ENCODE results near the gene MYCN. TPM values are rescaled to one million over a fixed set of nuclear protein-coding genes. Genes with fewer than 3 reads are reported as not detected.
"Not testable (repeated sequence)": the region's sequence is repeated elsewhere in the genome, so short reads cannot be mapped to it uniquely, and the experiment has no call there.

MYCN gene
- total RNA-seq, 2 experiments from 2014 or later: 0.16 to 0.22 TPM

DNA sequence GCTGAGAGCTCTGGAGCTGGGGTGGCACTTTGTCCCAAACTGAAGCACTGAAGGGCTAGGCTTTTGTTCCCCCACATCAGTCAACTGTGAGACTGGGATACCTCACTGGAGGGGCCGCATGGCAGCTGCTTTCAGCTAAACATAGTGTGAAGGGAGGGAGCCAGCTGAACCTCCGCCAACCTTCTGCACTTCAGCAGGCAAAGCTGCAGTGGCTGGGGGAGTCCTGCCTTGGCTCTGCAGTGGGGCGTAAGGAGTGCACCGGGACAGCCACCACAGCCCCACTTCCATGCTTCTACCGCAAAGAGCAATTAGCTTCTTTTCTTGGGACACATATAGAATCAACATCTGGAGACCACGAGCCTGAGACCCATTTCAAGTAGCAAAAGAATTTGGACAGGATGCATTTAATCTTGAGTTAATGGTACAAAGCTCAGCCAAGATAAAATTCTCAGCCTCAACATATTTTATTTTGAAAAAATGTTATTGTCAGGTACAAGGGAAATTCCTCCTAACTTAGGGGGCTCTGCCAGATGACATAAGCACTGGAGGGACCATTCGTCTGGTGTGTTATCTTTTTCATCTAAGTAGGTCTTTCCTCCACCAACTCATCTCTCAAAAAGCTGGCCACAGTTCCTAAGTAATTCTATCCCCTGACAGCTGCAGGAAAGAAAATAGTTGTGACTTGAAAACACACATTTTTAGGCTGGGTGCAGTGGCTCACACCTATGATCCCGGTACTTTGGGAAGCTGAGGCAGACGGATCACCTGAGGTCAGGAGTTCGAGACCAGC, 25.6 kb upstream of the MYCN start:
- ChIA-PET CTCF (no interaction called here), POLR2A (no interaction called here)
- H3K36me3 Mint-ChIP-seq (ENCODE audit: low read depth): no peaks in the 10 kb centered on the region
- H3K27ac Mint-ChIP-seq: no peak overlapping the region
- H3K4me1 Mint-ChIP-seq (ENCODE audit: low read depth): no peaks in the 10 kb centered on the region
- H3K9me3 Mint-ChIP-seq: no peaks in the 10 kb centered on the region
- no peak for DNase-seq
- TF ChIP-seq, protein P1, sequence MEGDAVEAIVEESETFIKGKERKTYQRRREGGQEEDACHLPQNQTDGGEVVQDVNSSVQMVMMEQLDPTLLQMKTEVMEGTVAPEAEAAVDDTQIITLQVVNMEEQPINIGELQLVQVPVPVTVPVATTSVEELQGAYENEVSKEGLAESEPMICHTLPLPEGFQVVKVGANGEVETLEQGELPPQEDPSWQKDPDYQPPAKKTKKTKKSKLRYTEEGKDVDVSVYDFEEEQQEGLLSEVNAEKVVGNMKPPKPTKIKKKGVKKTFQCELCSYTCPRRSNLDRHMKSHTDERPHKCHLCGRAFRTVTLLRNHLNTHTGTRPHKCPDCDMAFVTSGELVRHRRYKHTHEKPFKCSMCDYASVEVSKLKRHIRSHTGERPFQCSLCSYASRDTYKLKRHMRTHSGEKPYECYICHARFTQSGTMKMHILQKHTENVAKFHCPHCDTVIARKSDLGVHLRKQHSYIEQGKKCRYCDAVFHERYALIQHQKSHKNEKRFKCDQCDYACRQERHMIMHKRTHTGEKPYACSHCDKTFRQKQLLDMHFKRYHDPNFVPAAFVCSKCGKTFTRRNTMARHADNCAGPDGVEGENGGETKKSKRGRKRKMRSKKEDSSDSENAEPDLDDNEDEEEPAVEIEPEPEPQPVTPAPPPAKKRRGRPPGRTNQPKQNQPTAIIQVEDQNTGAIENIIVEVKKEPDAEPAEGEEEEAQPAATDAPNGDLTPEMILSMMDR (IDR thresholded peaks at IDR 0.05): no peak
- H3K27me3 Mint-ChIP-seq: no peaks in the 10 kb centered on the region
- no peak overlapping the region for H3K4me3 Mint-ChIP-seq
- intact Hi-C loops (cut with micrococcal nuclease): no loop called here
- no peak for ATAC-seq

DNA sequence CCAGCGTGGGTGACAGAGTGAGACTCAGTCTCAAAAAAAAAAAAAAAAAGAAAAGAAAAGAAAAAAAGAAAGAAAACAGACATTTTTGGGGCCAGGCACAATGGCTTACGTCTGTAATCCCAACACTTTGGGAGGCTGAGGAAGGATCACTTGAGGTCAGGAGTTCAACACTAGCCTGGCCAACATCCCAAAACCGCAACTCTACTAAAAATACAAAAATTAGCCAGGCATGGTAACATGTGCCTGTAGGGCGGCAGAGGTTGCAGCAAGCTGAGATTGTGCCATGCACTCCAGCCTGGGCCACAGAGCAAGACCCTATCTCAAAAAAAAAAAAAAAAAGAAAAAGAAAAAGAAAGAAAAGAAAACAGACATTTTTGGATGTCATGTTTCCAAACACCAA, 24.8 kb upstream of the MYCN start:
- H3K36me3 Mint-ChIP-seq (ENCODE audit: low read depth); H3K27me3 Mint-ChIP-seq; DNase-seq; H3K4me1 Mint-ChIP-seq (ENCODE audit: low read depth); H3K27ac Mint-ChIP-seq; CTCF ChIA-PET; POLR2A ChIA-PET; H3K4me3 Mint-ChIP-seq; intact Hi-C loops (cut with micrococcal nuclease); H3K9me3 Mint-ChIP-seq; ATAC-seq: not testable (repeated sequence)

- ATAC-seq: no peak
- Mint-ChIP-seq H3K4me1 (ENCODE audit: low read depth) (no peaks in the 10 kb centered on the region), H3K9me3 (no peaks in the 10 kb centered on the region), H3K27me3 (no peaks in the 10 kb centered on the region), H3K36me3 (ENCODE audit: low read depth) (no peaks in the 10 kb centered on the region), H3K27ac (no peak overlapping the region), H3K4me3 (no peak overlapping the region)
- intact Hi-C loops (cut with micrococcal nuclease): no loop called here
- TF ChIP-seq, protein P1 (IDR thresholded peaks at IDR 0.05): no peak
- no peak for DNase-seq
- ChIA-PET CTCF (no interaction called here), POLR2A (no interaction called here)
Observed at GRCh38 chr2:15916336-15916735, 24.0 kb upstream of the MYCN start.

DNA sequence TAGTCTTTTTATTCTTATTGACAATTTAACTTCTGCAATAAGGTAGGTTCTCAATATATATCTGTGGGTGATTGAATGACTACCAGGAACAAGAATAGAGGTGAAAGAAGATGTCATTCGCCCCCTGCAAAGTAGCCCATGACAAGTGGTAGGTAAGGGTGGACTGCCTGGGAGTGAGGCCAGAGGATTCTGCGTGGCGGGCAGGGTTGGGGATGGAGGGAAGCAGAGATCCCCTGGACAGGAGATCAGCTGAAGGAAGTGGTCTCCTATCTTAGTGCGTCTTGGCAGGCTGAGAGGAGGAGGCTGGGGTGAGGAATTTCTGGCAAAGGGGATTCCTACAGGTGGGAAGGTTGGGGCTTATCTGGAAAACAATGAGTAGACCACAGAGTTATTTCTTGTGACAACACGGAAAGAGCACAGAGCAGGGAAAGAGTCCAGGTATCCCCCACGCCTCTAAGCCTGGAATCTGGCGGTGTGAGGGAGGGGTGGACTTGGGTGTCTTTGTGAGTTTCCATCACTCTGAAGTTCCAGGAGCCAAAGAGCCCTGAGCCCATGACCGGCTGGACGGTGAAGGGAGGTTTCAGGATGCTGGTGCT, 21.5 kb upstream of the MYCN start:
- H3K9me3 Mint-ChIP-seq: no peaks in the 10 kb centered on the region
- ChIA-PET CTCF (no interaction called here), POLR2A (no interaction called here)
- no peak overlapping the region for H3K27ac Mint-ChIP-seq
- no peaks in the 10 kb centered on the region for H3K27me3 Mint-ChIP-seq
- no peaks in the 10 kb centered on the region for H3K36me3 Mint-ChIP-seq (ENCODE audit: low read depth)
- no peak for ATAC-seq
- H3K4me3 Mint-ChIP-seq: no peak overlapping the region
- intact Hi-C loops (cut with micrococcal nuclease): no loop called here
- DNase-seq: no peak
- no peaks in the 10 kb centered on the region for H3K4me1 Mint-ChIP-seq (ENCODE audit: low read depth)
- TF ChIP-seq, protein P1 (IDR thresholded peaks at IDR 0.05): no peak

DNA sequence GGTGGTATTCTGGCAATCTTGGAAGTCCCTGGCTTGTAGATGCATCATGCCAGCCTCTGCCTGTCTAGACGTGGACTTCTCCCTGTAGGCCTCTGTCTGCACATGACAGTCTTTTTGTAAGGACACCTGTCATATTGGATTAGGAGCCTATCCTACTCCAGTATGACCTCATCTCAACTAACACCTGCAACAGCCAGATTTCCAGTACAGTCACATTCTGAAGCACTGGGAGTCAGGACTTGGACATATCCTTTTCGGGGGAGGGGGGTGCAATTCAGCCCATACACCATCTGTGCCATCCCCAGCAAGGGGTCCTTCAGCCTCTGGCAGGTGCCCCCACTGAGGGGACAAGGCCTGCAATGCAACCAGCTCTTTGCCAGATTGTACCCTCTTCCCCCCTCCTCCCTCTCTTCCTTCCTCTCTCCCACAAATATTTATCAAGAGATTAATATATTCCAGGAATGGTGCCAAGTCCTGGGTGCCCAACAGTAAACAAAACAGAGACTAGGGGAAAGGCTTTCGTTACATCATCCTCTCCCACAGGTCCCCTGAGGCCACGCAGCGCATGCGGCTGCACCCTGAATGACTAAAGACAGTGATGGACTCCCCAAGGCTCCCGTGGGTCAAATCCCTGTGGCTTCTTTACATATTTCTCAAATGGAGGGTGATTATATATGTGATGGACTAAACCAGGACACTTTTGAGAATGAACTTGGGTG, 20.5 kb upstream of the MYCN start:
- Mint-ChIP-seq H3K4me3 (no peak overlapping the region), H3K9me3 (no peaks in the 10 kb centered on the region), H3K36me3 (ENCODE audit: low read depth) (no peaks in the 10 kb centered on the region), H3K4me1 (ENCODE audit: low read depth) (no peaks in the 10 kb centered on the region), H3K27me3 (no peaks in the 10 kb centered on the region), H3K27ac (no peak overlapping the region)
- intact Hi-C loops (cut with micrococcal nuclease): no loop called here
- TF ChIP-seq, protein P1 (IDR thresholded peaks at IDR 0.05): no peak
- ATAC-seq: no peak
- POLR2A ChIA-PET: no interaction called here
- DNase-seq: no peak
- CTCF ChIA-PET: no interaction called here
